GM12801 (cell line): ENCODE data around the gene KCNK16.

Experiments used
- CTCF ChIP-seq: IDR thresholded peaks from one replicate; pipeline ENCODE4 v1.5.1; 2011; ENCODE audit warnings: control low read depth; ENCODE audit not compliant: insufficient read length; ENCODE audit errors: extremely low read depth

KCNK16 gene

GRCh38 chr6:39269961-39270360 is 52.5 kb downstream of the KCNK16 start:
- no peak for TF ChIP-seq CTCF

DNA sequence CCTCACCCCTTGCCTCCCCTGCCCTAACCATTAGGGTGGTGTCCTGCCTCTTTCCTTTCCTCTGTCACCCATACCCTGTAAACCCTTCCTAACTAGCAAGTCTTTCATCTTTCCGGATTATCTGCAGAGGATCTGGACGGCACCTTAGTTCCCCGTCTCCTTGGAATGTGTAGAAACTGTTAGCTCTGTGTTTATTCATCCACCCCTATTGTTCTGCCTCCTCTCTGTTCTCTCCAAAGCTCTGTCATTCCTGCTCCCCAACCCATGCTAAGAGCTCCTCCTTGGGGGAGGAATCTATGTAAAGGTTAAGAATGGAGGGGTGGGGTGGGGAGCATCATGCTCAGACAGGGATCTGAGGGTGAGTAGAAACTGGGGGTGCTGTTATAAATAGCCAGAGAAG is 53.8 kb downstream of the KCNK16 start:
- TF ChIP-seq CTCF = no peak

- TF ChIP-seq CTCF = no peak
These were observed 54.3 kb downstream of the KCNK16 start for GRCh38 chr6:39268171-39268570.

GRCh38 chr6:39266782-39267355 is 55.6 kb downstream of the KCNK16 start:
- TF ChIP-seq CTCF = no peak

DNA sequence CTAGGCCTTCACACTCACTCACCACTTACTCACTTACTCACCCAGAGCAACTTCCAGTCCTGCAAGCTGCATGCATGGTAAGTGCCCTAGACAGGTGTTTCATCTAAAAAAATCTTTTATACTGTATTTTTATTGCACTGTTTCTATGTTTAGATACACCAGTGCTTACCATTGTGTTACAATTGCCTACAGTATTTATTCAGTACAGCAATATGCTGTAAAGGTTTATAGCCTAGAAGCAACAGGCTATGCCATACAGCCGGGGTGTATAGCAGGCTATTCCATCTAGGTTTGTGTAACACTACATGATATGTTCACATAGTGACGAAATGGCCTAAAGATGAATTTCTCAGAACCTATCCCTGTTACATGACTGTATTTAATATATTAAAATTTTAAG is 56.1 kb downstream of the KCNK16 start:
- TF ChIP-seq CTCF = no peak
